ENCODE measurements around the gene PCYT2. TPM values are rescaled to one million over a fixed set of nuclear protein-coding genes. Genes with fewer than 3 reads are reported as not detected.
A peak's percentile ranks its signal among the peaks of the same experiment; 100 is the strongest.

Gene PCYT2
- total and polyA plus RNA-seq, 7 experiments from 2014 or later = 17.5 to 43.6 (median 27.0) TPM

- H3K4me1 ChIP-seq (ENCODE audit: control insufficient read depth in 2 of 2, insufficient read depth in 2 of 2, low read length in 2 of 2) = no peaks in the 10 kb centered on the region
- H3K27ac ChIP-seq (ENCODE audit: low read depth, low read length) = no peak overlapping the region
- no peaks in the 10 kb centered on the region for H3K27me3 Mint-ChIP-seq
- ChIA-PET POLR2A (interaction anchor here (0.8 to 0.9 kb wide), 3 partner anchors 9 to 17 kb away, joined by 3 to 4 read pairs (median 3); no protein-coding TSS in a partner anchor), CTCF (interaction anchor here (0.5 to 0.7 kb wide), 2 partner anchors 356 to 890 kb away, joined by 3 read pairs; no protein-coding TSS in a partner anchor)
- H3K36me3 ChIP-seq (ENCODE audit: control insufficient read depth in 2 of 3, insufficient read depth in 3 of 3, low read length in 3 of 3) = peaks cover 0 to 23% (median 3%) of the 10 kb centered on the region in 3 experiments
- peak overlapping the region in 1 of 9 donors; percentile 11 for H3K27ac Mint-ChIP-seq
- peaks cover 0 to 11% (median 8%) of the 10 kb centered on the region in 7 donors for H3K4me1 Mint-ChIP-seq
- H3K9me3 ChIP-seq (ENCODE audit: control insufficient read depth in 2 of 3, low read length in 3 of 3) = no peaks in the 10 kb centered on the region
- DNase-seq (no peak), ATAC-seq (no peak)
- H3K27me3 ChIP-seq (ENCODE audit: control insufficient read depth in 2 of 2, insufficient read depth in 2 of 2, low read length in 2 of 2) = no peaks in the 10 kb centered on the region
- H3K4me3 ChIP-seq (ENCODE audit: low read length) = no peak overlapping the region
- no peak overlapping the region for H3K4me3 Mint-ChIP-seq
- intact Hi-C loops (cut with micrococcal nuclease) = no loop called here
- H3K36me3 Mint-ChIP-seq = peaks cover 0 to 26% (median 4%) of the 10 kb centered on the region in 5 donors
- no peaks in the 10 kb centered on the region for H3K9me3 Mint-ChIP-seq
These were observed 32.1 kb downstream of the PCYT2 start for GRCh38 chr17:81879121-81879520.

- DNase-seq = no peak
- POLR2A ChIA-PET = interaction anchor here (1.1 kb wide), 1 partner anchor 13 kb away, joined by 3 read pairs; the partner anchor contains the start of genes ALYREF and ANAPC11
- no peaks in the 10 kb centered on the region for H3K9me3 Mint-ChIP-seq
- no peak overlapping the region for H3K27ac ChIP-seq (ENCODE audit: low read depth, low read length)
- no peak for ATAC-seq
- H3K27ac Mint-ChIP-seq = no peak overlapping the region
- peaks cover 0 to 6% of the 10 kb centered on the region in 2 donors for H3K4me1 ChIP-seq (ENCODE audit: control insufficient read depth in 2 of 2, insufficient read depth in 2 of 2, low read length in 2 of 2)
- peaks cover 0 to 26% (median 4%) of the 10 kb centered on the region in 5 donors for H3K36me3 Mint-ChIP-seq
- H3K27me3 ChIP-seq (ENCODE audit: control insufficient read depth in 2 of 2, insufficient read depth in 2 of 2, low read length in 2 of 2) = no peaks in the 10 kb centered on the region
- CTCF ChIA-PET = no interaction called here
- no peaks in the 10 kb centered on the region for H3K27me3 Mint-ChIP-seq
- intact Hi-C loops (cut with micrococcal nuclease) = no loop called here
- H3K9me3 ChIP-seq (ENCODE audit: control insufficient read depth in 2 of 3, low read length in 3 of 3) = no peaks in the 10 kb centered on the region
- peaks cover 0 to 16% (median 10%) of the 10 kb centered on the region in 7 donors for H3K4me1 Mint-ChIP-seq
- no peak overlapping the region for H3K4me3 Mint-ChIP-seq
- H3K4me3 ChIP-seq (ENCODE audit: low read length) = no peak overlapping the region
- H3K36me3 ChIP-seq (ENCODE audit: control insufficient read depth in 2 of 3, insufficient read depth in 3 of 3, low read length in 3 of 3) = peaks cover 0 to 19% (median 3%) of the 10 kb centered on the region in 3 experiments
These were observed 32.9 kb downstream of the PCYT2 start for GRCh38 chr17:81878294-81878693.

GRCh38 chr17:81877569-81877968 lies 33.6 kb downstream of the PCYT2 start:
- intact Hi-C loops (cut with micrococcal nuclease) = no loop called here
- Histone ChIP-seq H3K27ac (ENCODE audit: low read depth, low read length) (no peak overlapping the region), H3K4me3 (ENCODE audit: low read length) (no peak overlapping the region), H3K27me3 (ENCODE audit: control insufficient read depth in 2 of 2, insufficient read depth in 2 of 2, low read length in 2 of 2) (no peaks in the 10 kb centered on the region), H3K9me3 (ENCODE audit: control insufficient read depth in 2 of 3, low read length in 3 of 3) (no peaks in the 10 kb centered on the region), H3K4me1 (ENCODE audit: control insufficient read depth in 2 of 2, insufficient read depth in 2 of 2, low read length in 2 of 2) (peaks cover 5 to 13% of the 10 kb centered on the region in 2 donors), H3K36me3 (ENCODE audit: control insufficient read depth in 2 of 3, insufficient read depth in 3 of 3, low read length in 3 of 3) (peaks cover 0 to 16% (median 3%) of the 10 kb centered on the region in 3 experiments)
- H3K27me3 Mint-ChIP-seq = no peaks in the 10 kb centered on the region
- H3K36me3 Mint-ChIP-seq = peaks cover 0 to 23% (median 4%) of the 10 kb centered on the region in 5 donors
- peaks cover 2 to 23% (median 17%) of the 10 kb centered on the region in 7 donors for H3K4me1 Mint-ChIP-seq
- H3K27ac Mint-ChIP-seq = peak overlapping the region in 3 of 9 donors; percentile 36 to 64 (median 44)
- H3K4me3 Mint-ChIP-seq = peak overlapping the region in 1 of 10 donors; percentile 51
- CTCF ChIA-PET = no interaction called here
- ATAC-seq (no peak), DNase-seq (no peak)
- no peaks in the 10 kb centered on the region for H3K9me3 Mint-ChIP-seq
- POLR2A ChIA-PET = interaction anchor here (1.1 kb wide), 1 partner anchor 14 kb away, joined by 3 read pairs; the partner anchor contains the start of genes ALYREF and ANAPC11

- peak overlapping the region; percentile 82 to 91 (median 86) for H3K4me3 Mint-ChIP-seq
- H3K9me3 ChIP-seq (ENCODE audit: control insufficient read depth in 2 of 3, low read length in 3 of 3) = no peaks in the 10 kb centered on the region
- peak; percentile 45 for ATAC-seq
- no peaks in the 10 kb centered on the region for H3K27me3 ChIP-seq (ENCODE audit: control insufficient read depth in 2 of 2, insufficient read depth in 2 of 2, low read length in 2 of 2)
- H3K4me1 Mint-ChIP-seq = peaks cover 11 to 43% (median 41%) of the 10 kb centered on the region in 7 donors
- peaks cover 0 to 2% (median 0%) of the 10 kb centered on the region in 11 donors for H3K9me3 Mint-ChIP-seq
- H3K27ac ChIP-seq (ENCODE audit: low read depth, low read length) = peak overlapping the region; percentile 98
- CTCF ChIA-PET = no interaction called here
- peak overlapping the region; percentile 88 to 97 (median 95) for H3K27ac Mint-ChIP-seq
- intact Hi-C loops (cut with micrococcal nuclease) = loop anchor here (1.0 to 5.0 kb wide), 6 partner anchors 11 to 152 kb away; partner anchors contain the start of genes ALYREF (in 2 of the 2), ANAPC11 (in 2 of the 2), MAFG (in 2 of the 2) and LRRC45 (in 1 of the 2)
- POLR2A ChIA-PET = interaction anchor here (0.6 to 4.5 kb wide), 16 partner anchors 9 to 648 kb away, joined by 3 to 62 read pairs (median 5); partner anchors contain the start of genes ALYREF, ANAPC11, MCRIP1 and P4HB
- H3K36me3 Mint-ChIP-seq = peaks cover 0 to 16% (median 0%) of the 10 kb centered on the region in 5 donors
- H3K4me1 ChIP-seq (ENCODE audit: control insufficient read depth in 2 of 2, insufficient read depth in 2 of 2, low read length in 2 of 2) = peaks cover 25 to 28% of the 10 kb centered on the region in 2 donors
- H3K36me3 ChIP-seq (ENCODE audit: control insufficient read depth in 2 of 3, insufficient read depth in 3 of 3, low read length in 3 of 3) = peaks cover 8 to 21% (median 12%) of the 10 kb centered on the region in 3 experiments
- no peaks in the 10 kb centered on the region for H3K27me3 Mint-ChIP-seq
- H3K4me3 ChIP-seq (ENCODE audit: low read length) = peak overlapping the region; percentile 93
- peak; percentile 93 to 99 (median 97) for DNase-seq
These were observed 39.6 kb downstream of the PCYT2 start for GRCh38 chr17:81871387-81872230.

GRCh38 chr17:81870981-81871386 lies 40.2 kb downstream of the PCYT2 start, which contains the start of gene ARHGDIA:
ARHGDIA (minus strand) TSS chr17:81871337; CDS start chr17:81869930, 1,407 bp downstream.
- Histone ChIP-seq H3K4me1 (ENCODE audit: control insufficient read depth in 2 of 2, insufficient read depth in 2 of 2, low read length in 2 of 2) (peaks cover 25 to 28% of the 10 kb centered on the region in 2 donors), H3K27me3 (ENCODE audit: control insufficient read depth in 2 of 2, insufficient read depth in 2 of 2, low read length in 2 of 2) (no peaks in the 10 kb centered on the region), H3K27ac (ENCODE audit: low read depth, low read length) (peak within 1 kb of the TSS; percentile 98), H3K4me3 (ENCODE audit: low read length) (peak within 1 kb of the TSS; percentile 93), H3K9me3 (ENCODE audit: control insufficient read depth in 2 of 3, low read length in 3 of 3) (no peaks in the 10 kb centered on the region), H3K36me3 (ENCODE audit: control insufficient read depth in 2 of 3, insufficient read depth in 3 of 3, low read length in 3 of 3) (peaks cover 8 to 21% (median 12%) of the 10 kb centered on the region in 3 experiments)
- CTCF ChIA-PET = no interaction called here
- H3K36me3 Mint-ChIP-seq = peaks cover 0 to 16% (median 0%) of the 10 kb centered on the region in 5 donors
- peaks cover 0 to 2% (median 0%) of the 10 kb centered on the region in 11 donors for H3K9me3 Mint-ChIP-seq
- intact Hi-C loops (cut with micrococcal nuclease) = loop anchor here (1.0 to 5.0 kb wide), 7 partner anchors 10 to 152 kb away; partner anchors contain the start of genes ALYREF (in 2 of the 2), ANAPC11 (in 2 of the 2), MAFG (in 2 of the 2) and LRRC45 (in 1 of the 2)
- no peaks in the 10 kb centered on the region for H3K27me3 Mint-ChIP-seq
- ATAC-seq = peak; percentile 82
- H3K4me3 Mint-ChIP-seq = peak within 1 kb of the TSS; percentile 82 to 92 (median 88)
- POLR2A ChIA-PET = interaction anchor here (0.7 to 4.5 kb wide), 9 partner anchors 8 to 356 kb away, joined by 3 to 62 read pairs (median 6); partner anchors contain the start of genes MCRIP1, P4HB and SIRT7
- no peak for DNase-seq
- H3K4me1 Mint-ChIP-seq = peaks cover 11 to 43% (median 41%) of the 10 kb centered on the region in 7 donors
- H3K27ac Mint-ChIP-seq = peak within 1 kb of the TSS; percentile 89 to 97 (median 95)
